MM.1S (cell line): Measurements from ENCODE around the gene CCDC18.
A peak's percentile ranks its signal among the peaks of the same experiment; 100 is the strongest.

ENCODE experiments used
- DNase-seq: peaks from one replicate; pipeline ENCODE4 v3.0.0-alpha.2; 2015
- H2AFZ ChIP-seq: fragments of 300-600 bp; sonication (generic); 2 replicates; pipeline ENCODE4 v1.6.0; 2016; ENCODE audit warnings: antibody characterized with exemption, low read length
- H3F3A ChIP-seq: fragments of 300-600 bp; sonication (generic); 2 replicates; pipeline ENCODE4 v1.6.1; 2016; ENCODE audit warnings: mild to moderate bottlenecking, antibody characterized with exemption, low read length, moderate library complexity, mixed read lengths; ENCODE audit not compliant: insufficient read depth
- H3K27ac ChIP-seq: fragments of 300-600 bp; sonication (generic); 2 replicates; pipeline ENCODE4 v1.5.1; 2016; ENCODE audit warnings: mild to moderate bottlenecking, low read length
- H3K27me3 ChIP-seq: fragments of 300-600 bp; sonication (generic); replicated peaks from 2 replicates; pipeline ENCODE4 v1.6.0; 2016; ENCODE audit warnings: low read length; ENCODE audit not compliant: insufficient read depth
- H3K36me3 ChIP-seq: fragments of 300-600 bp; sonication (generic); replicated peaks from 2 replicates; pipeline ENCODE4 v1.6.1; 2016; ENCODE audit warnings: mild to moderate bottlenecking, low read length, mixed read lengths; ENCODE audit not compliant: insufficient read depth
- H3K4me1 ChIP-seq: fragments of 300-600 bp; sonication (generic); 2 replicates; pipeline ENCODE4 v1.6.1; 2016; ENCODE audit warnings: low read length, mixed read lengths
- H3K4me2 ChIP-seq: fragments of 300-600 bp; sonication (generic); 2 replicates; pipeline ENCODE4 v1.6.0; 2016; ENCODE audit warnings: low read depth, low read length
- H3K4me3 ChIP-seq: fragments of 300-600 bp; sonication (generic); 2 replicates; pipeline ENCODE4 v1.5.1; 2016; ENCODE audit warnings: low read length, mixed read lengths
- H3K79me2 ChIP-seq: fragments of 300-600 bp; sonication (generic); 2 replicates; pipeline ENCODE4 v1.6.1; 2016; ENCODE audit warnings: mixed run types, low read length, mixed read lengths
- H3K9ac ChIP-seq: fragments of 300-600 bp; sonication (generic); 2 replicates; pipeline ENCODE4 v1.6.1; 2016; ENCODE audit warnings: low read length, mixed read lengths
- H3K9me2 ChIP-seq: fragments of 300-600 bp; sonication (generic); replicated peaks from 2 replicates; pipeline ENCODE4 v1.6.1; 2016; ENCODE audit warnings: mild to moderate bottlenecking, low read length, mixed read lengths; ENCODE audit not compliant: insufficient read depth
- H3K9me3 ChIP-seq: fragments of 300-600 bp; sonication (generic); replicated peaks from 2 replicates; pipeline ENCODE4 v1.6.1; 2016; ENCODE audit warnings: mild to moderate bottlenecking, low read length, mixed read lengths; ENCODE audit not compliant: insufficient read depth
- H4K20me1 ChIP-seq: fragments of 300-600 bp; sonication (generic); 2 replicates; pipeline ENCODE4 v1.6.1; 2016; ENCODE audit warnings: mild to moderate bottlenecking, low read length, moderate library complexity, mixed read lengths; ENCODE audit not compliant: insufficient read depth
- CTCF ChIP-seq: fragments of 300-600 bp; sonication (generic); IDR thresholded peaks from 2 replicates; pipeline ENCODE4 v1.5.1; 2016; ENCODE audit warnings: antibody characterized with exemption, low read length, mixed read lengths
- EZH2 ChIP-seq: fragments of 300-600 bp; sonication (generic); optimal IDR thresholded peaks from 2 replicates; pipeline ENCODE3; 2017; ENCODE audit warnings: low read depth, mild to moderate bottlenecking, antibody characterized with exemption, low read length, mixed read lengths
- EZH2phosphoT487 ChIP-seq: fragments of 300-600 bp; sonication (generic); IDR thresholded peaks from 2 replicates; pipeline ENCODE4 v1.6.1; 2018; ENCODE audit warnings: antibody characterized with exemption, low read length

CCDC18 gene

DNA sequence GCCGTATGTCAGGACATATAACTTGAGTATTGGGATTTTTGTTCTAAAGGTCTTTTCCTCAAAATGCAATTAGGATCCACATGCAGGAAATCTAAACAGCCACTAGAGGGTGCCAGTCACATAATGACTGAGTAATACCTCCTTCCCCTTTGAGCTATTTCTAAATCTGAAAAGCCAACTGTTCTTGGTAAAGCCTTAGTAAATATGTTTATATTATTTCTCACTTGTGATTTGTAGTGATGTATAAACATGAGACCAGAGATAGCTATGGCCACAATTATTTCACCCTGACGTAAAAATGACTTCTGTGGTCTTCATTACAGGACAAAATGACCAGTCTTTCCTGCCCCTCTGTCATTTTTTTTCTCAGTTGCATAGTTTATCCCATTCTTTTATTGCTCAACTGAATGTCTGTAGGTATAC, 124.2 kb downstream of the CCDC18 start:
- no peaks in the 10 kb centered on the region for H3K36me3 ChIP-seq
- no peaks in the 10 kb centered on the region for H3K79me2 ChIP-seq
- H3K27ac ChIP-seq: no peak overlapping the region
- no peaks in the 10 kb centered on the region for H3K9me2 ChIP-seq
- H2AFZ ChIP-seq: no peak overlapping the region
- no peaks in the 10 kb centered on the region for H3K9me3 ChIP-seq
- peak; percentile 47 for DNase-seq
- H3K9ac ChIP-seq: no peak overlapping the region
- H3F3A ChIP-seq: no peaks in the 10 kb centered on the region
- H3K4me3 ChIP-seq: no peak overlapping the region
- H4K20me1 ChIP-seq: no peaks in the 10 kb centered on the region
- H3K27me3 ChIP-seq: no peaks in the 10 kb centered on the region
- no peak overlapping the region for H3K4me2 ChIP-seq
- H3K4me1 ChIP-seq: no peaks in the 10 kb centered on the region
- peak; percentile 64 for TF ChIP-seq CTCF
- TF ChIP-seq EZH2phosphoT487: no peak
- no peak for TF ChIP-seq EZH2

DNA sequence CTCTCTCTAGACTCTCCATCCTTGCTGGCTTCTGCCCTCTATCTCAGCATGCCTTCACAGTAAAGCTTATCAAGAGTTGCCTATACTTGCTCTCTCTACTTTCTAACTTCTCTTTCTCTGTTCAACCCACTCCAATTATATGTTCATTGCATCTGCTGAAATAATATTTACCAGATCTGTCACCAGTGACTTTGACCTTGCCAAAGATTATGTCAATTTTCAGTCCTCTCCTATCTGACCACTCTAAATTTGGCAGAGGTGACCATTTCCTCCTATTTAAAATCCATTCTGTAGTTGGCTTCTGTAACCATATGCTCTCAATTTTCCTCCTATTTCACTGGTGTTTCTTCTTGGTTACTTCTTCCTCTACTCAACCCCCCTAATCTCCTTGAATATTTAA, 126.4 kb downstream of the CCDC18 start:
- TF ChIP-seq EZH2: no peak
- no peak for TF ChIP-seq EZH2phosphoT487
- TF ChIP-seq CTCF: no peak
- H3K79me2 ChIP-seq: no peaks in the 10 kb centered on the region
- H3K9me3 ChIP-seq: no peaks in the 10 kb centered on the region
- no peaks in the 10 kb centered on the region for H3K4me1 ChIP-seq
- no peak overlapping the region for H3K9ac ChIP-seq
- no peak overlapping the region for H3K4me2 ChIP-seq
- no peaks in the 10 kb centered on the region for H3K27me3 ChIP-seq
- H2AFZ ChIP-seq: no peak overlapping the region
- no peaks in the 10 kb centered on the region for H4K20me1 ChIP-seq
- no peaks in the 10 kb centered on the region for H3K36me3 ChIP-seq
- H3K9me2 ChIP-seq: no peaks in the 10 kb centered on the region
- H3F3A ChIP-seq: no peaks in the 10 kb centered on the region
- DNase-seq: no peak
- H3K27ac ChIP-seq: no peak overlapping the region
- H3K4me3 ChIP-seq: no peak overlapping the region

- H3K4me1 ChIP-seq: peaks cover 9% of the 10 kb centered on the region; the same call in 1 of the 2 replicates
- H3K79me2 ChIP-seq: no peaks in the 10 kb centered on the region
- H4K20me1 ChIP-seq: no peaks in the 10 kb centered on the region
- no peak overlapping the region for H3K4me3 ChIP-seq
- no peaks in the 10 kb centered on the region for H3F3A ChIP-seq
- H3K27ac ChIP-seq: no peak overlapping the region
- H3K36me3 ChIP-seq: no peaks in the 10 kb centered on the region
- no peaks in the 10 kb centered on the region for H3K27me3 ChIP-seq
- no peak overlapping the region for H2AFZ ChIP-seq
- no peak for DNase-seq
- TF ChIP-seq EZH2phosphoT487: no peak
- no peak for TF ChIP-seq CTCF
- TF ChIP-seq EZH2: no peak
- no peak overlapping the region for H3K9ac ChIP-seq
- no peaks in the 10 kb centered on the region for H3K9me2 ChIP-seq
- H3K4me2 ChIP-seq: no peak overlapping the region
- no peaks in the 10 kb centered on the region for H3K9me3 ChIP-seq
These were observed 132.5 kb downstream of the CCDC18 start for GRCh38 chr1:93313026-93313425.

DNA sequence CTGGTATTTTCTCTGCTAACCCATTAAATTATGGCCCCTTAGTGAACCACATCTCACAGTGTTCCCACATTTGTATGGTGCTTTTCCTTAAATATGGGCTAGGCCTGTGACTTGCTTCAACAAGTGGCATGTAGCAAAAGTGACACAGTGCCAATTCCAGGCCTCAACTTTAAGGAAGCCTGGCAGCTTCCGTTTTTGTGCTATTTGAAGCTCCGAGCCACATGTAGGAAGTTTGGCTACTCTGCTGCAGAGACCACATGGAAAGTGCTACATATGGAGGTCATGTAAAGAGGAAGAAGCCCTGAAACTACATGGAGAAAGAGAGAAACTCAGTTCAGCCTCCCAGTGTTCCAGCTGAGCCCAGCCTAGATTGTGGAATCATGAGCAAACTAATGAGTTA, 136.7 kb downstream of the CCDC18 start:
- no peaks in the 10 kb centered on the region for H4K20me1 ChIP-seq
- no peak overlapping the region for H3K4me2 ChIP-seq
- H3F3A ChIP-seq: no peaks in the 10 kb centered on the region
- no peak overlapping the region for H3K4me3 ChIP-seq
- H3K9me3 ChIP-seq: no peaks in the 10 kb centered on the region
- DNase-seq: no peak
- no peak overlapping the region for H3K9ac ChIP-seq
- peaks cover 11% of the 10 kb centered on the region; the same call in 1 of the 2 replicates for H3K4me1 ChIP-seq
- no peaks in the 10 kb centered on the region for H3K79me2 ChIP-seq
- H3K9me2 ChIP-seq: no peaks in the 10 kb centered on the region
- no peak overlapping the region for H3K27ac ChIP-seq
- H3K36me3 ChIP-seq: no peaks in the 10 kb centered on the region
- no peak overlapping the region for H2AFZ ChIP-seq
- TF ChIP-seq EZH2phosphoT487: no peak
- TF ChIP-seq EZH2: no peak
- no peaks in the 10 kb centered on the region for H3K27me3 ChIP-seq
